ENCODE data around the gene NDUFB10. TPM values are rescaled to one million over a fixed set of nuclear protein-coding genes. Genes with fewer than 3 reads are reported as not detected.

Gene NDUFB10
- total RNA-seq, 2 donors from 2014 or later, result 108 to 197 TPM

- DNase-seq (ENCODE audit: low spot score), result no peak
- no peak overlapping the region for H3K4me3 ChIP-seq
- no peak for TF ChIP-seq CTCF (IDR thresholded peaks at IDR 0.05)
Measured at GRCh38 chr16:1913327-1914083, 45.8 kb upstream of the NDUFB10 start.

GRCh38 chr16:1914084-1914608 is 45.2 kb upstream of the NDUFB10 start:
- no peak for TF ChIP-seq CTCF (IDR thresholded peaks at IDR 0.05)
- H3K27ac ChIP-seq, result no peak overlapping the region
- peaks cover 1% of the 10 kb centered on the region for H3K27me3 ChIP-seq (replicated peaks; ENCODE audit: insufficient read depth)
- no peaks in the 10 kb centered on the region for H3K9me3 ChIP-seq
- ATAC-seq (ENCODE audit: insufficient number of reproducible peaks, low FRiP score, low read depth) (no peak), DNase-seq (ENCODE audit: low spot score) (no peak)
- H3K36me3 ChIP-seq, result no peaks in the 10 kb centered on the region
- no peaks in the 10 kb centered on the region for H3K4me1 ChIP-seq (ENCODE audit: control insufficient read depth in 1 of 2, low read depth in 2 of 2)
- no peak overlapping the region for H3K4me3 ChIP-seq

More at GRCh38 chr16:1913327-1914083, 45.8 kb upstream of the NDUFB10 start:
- no peak overlapping the region for H3K27ac ChIP-seq
- ATAC-seq (ENCODE audit: insufficient number of reproducible peaks, low FRiP score, low read depth), result no peak
- no peaks in the 10 kb centered on the region for H3K4me1 ChIP-seq (ENCODE audit: control insufficient read depth in 1 of 2, low read depth in 2 of 2)
- no peaks in the 10 kb centered on the region for H3K27me3 ChIP-seq (replicated peaks; ENCODE audit: insufficient read depth)
- H3K36me3 ChIP-seq, result no peaks in the 10 kb centered on the region
- no peaks in the 10 kb centered on the region for H3K9me3 ChIP-seq

GRCh38 chr16:1914988-1915387 is 44.4 kb upstream of the NDUFB10 start:
- Histone ChIP-seq H3K9me3 (no peaks in the 10 kb centered on the region), H3K4me3 (no peak overlapping the region), H3K4me1 (ENCODE audit: control insufficient read depth in 1 of 2, low read depth in 2 of 2) (no peaks in the 10 kb centered on the region), H3K27me3 (replicated peaks; ENCODE audit: insufficient read depth) (peaks cover 5% of the 10 kb centered on the region), H3K36me3 (no peaks in the 10 kb centered on the region), H3K27ac (no peak overlapping the region)
- ATAC-seq (ENCODE audit: insufficient number of reproducible peaks, low FRiP score, low read depth) (no peak), DNase-seq (ENCODE audit: low spot score) (no peak)
- TF ChIP-seq CTCF (IDR thresholded peaks at IDR 0.05), result no peak

- Histone ChIP-seq H3K27ac (no peak overlapping the region), H3K27me3 (replicated peaks; ENCODE audit: insufficient read depth) (peaks cover 11% of the 10 kb centered on the region), H3K9me3 (no peaks in the 10 kb centered on the region), H3K36me3 (no peaks in the 10 kb centered on the region), H3K4me1 (ENCODE audit: control insufficient read depth in 1 of 2, low read depth in 2 of 2) (no peaks in the 10 kb centered on the region), H3K4me3 (no peak overlapping the region)
- ATAC-seq (ENCODE audit: insufficient number of reproducible peaks, low FRiP score, low read depth) (no peak), DNase-seq (ENCODE audit: low spot score) (no peak)
- TF ChIP-seq CTCF (IDR thresholded peaks at IDR 0.05), result no peak
Measured at GRCh38 chr16:1915732-1916639, 43.4 kb upstream of the NDUFB10 start.

GRCh38 chr16:1916640-1916990 is 42.7 kb upstream of the NDUFB10 start:
- no peak overlapping the region for H3K27ac ChIP-seq
- ATAC-seq (ENCODE audit: insufficient number of reproducible peaks, low FRiP score, low read depth) (no peak), DNase-seq (ENCODE audit: low spot score) (no peak)
- no peaks in the 10 kb centered on the region for H3K4me1 ChIP-seq (ENCODE audit: control insufficient read depth in 1 of 2, low read depth in 2 of 2)
- no peaks in the 10 kb centered on the region for H3K9me3 ChIP-seq
- H3K27me3 ChIP-seq (replicated peaks; ENCODE audit: insufficient read depth), result peaks cover 11% of the 10 kb centered on the region
- no peak for TF ChIP-seq CTCF (IDR thresholded peaks at IDR 0.05)
- H3K4me3 ChIP-seq, result no peak overlapping the region
- no peaks in the 10 kb centered on the region for H3K36me3 ChIP-seq

Data from thoracic aorta (tissue), 2 donors.